Measurements from ENCODE around the gene FMO3. TPM values are rescaled to one million over a fixed set of nuclear protein-coding genes. Genes with fewer than 3 reads are reported as not detected.

The FMO3 gene
- total and polyA plus RNA-seq, 8 donors = 0.55 to 7.0 (median 2.1) TPM

DNA sequence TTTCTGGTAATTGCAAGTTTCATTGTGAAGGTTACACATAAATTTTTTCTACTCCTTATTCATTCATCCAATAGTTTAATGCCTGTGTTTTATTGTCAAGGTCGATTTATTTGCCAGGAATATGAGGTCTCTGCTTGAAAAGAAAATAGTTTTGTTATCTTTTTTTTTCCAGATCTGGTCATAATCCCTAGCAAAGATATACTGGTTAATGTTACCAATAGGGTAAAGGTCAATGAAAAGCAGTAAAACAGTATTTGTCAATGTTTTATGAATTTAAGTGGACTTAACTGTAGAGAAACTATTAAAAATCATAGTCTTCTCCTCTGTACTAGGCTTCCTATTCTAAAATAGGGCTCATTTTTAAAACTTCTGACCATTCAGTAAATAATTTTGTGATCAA is 8.1 kb upstream of the FMO3 start:
- intact Hi-C loops (cut with DNase I; ENCODE audit: low total_unique reads) = loop anchor here (5.0 kb wide), 1 partner anchor 150 kb away; no protein-coding TSS in a partner anchor

DNA sequence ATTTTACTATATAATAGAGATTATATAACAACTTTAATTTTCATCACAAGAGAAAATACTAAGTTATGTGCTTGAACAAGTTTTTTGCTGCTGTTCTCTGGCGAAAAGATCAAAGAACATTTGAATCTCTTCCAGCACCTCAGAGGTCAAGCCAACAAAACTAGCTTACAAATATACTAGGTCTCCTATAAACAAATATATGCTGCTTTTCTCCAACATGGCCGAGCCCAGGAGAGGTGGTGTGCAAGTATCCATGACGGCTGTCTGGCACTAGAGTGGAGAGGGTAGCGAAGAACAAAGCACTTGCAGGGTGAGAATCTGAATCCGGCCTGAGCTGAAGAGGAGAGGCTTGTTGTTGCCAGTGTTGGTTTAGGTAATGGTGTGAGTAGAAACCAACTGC is 7.5 kb upstream of the FMO3 start:
- no peak for DNase-seq
- no peaks in the 10 kb centered on the region for H3K27me3 ChIP-seq
- TF ChIP-seq EP300 (IDR thresholded peaks at IDR 0.05) = no peak
- TF ChIP-seq POLR2AphosphoS5 (IDR thresholded peaks at IDR 0.05) = no peak
- TF ChIP-seq, protein P1, sequence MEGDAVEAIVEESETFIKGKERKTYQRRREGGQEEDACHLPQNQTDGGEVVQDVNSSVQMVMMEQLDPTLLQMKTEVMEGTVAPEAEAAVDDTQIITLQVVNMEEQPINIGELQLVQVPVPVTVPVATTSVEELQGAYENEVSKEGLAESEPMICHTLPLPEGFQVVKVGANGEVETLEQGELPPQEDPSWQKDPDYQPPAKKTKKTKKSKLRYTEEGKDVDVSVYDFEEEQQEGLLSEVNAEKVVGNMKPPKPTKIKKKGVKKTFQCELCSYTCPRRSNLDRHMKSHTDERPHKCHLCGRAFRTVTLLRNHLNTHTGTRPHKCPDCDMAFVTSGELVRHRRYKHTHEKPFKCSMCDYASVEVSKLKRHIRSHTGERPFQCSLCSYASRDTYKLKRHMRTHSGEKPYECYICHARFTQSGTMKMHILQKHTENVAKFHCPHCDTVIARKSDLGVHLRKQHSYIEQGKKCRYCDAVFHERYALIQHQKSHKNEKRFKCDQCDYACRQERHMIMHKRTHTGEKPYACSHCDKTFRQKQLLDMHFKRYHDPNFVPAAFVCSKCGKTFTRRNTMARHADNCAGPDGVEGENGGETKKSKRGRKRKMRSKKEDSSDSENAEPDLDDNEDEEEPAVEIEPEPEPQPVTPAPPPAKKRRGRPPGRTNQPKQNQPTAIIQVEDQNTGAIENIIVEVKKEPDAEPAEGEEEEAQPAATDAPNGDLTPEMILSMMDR (IDR thresholded peaks at IDR 0.05) = no peak
- TF ChIP-seq POLR2A (IDR thresholded peaks at IDR 0.05) = no peak
- no peaks in the 10 kb centered on the region for H3K36me3 ChIP-seq
- 66 to 79% (median 69%) methylated on average over 5 of the region's 5 CpGs for WGBS, 5 donors
- H3K4me1 ChIP-seq = peaks cover 0 to 20% (median 11%) of the 10 kb centered on the region in 4 donors
- H3K27ac ChIP-seq = peak overlapping the region in 1 of 5 donors; percentile 67
- H3K4me3 ChIP-seq = no peak overlapping the region
- intact Hi-C loops (cut with DNase I; ENCODE audit: low total_unique reads) = loop anchor here (5.0 kb wide), 1 partner anchor 149 kb away; no protein-coding TSS in a partner anchor
- H3K9me3 ChIP-seq = no peaks in the 10 kb centered on the region

More for the DNA sequence above, 8.1 kb upstream of the FMO3 start:
- 32 to 55% (median 34%) methylated on average over 1 of the region's 1 CpG for WGBS, 5 donors
- no peaks in the 10 kb centered on the region for H3K27me3 ChIP-seq
- TF ChIP-seq, protein P1 (IDR thresholded peaks at IDR 0.05) = no peak
- no peak for TF ChIP-seq EP300 (IDR thresholded peaks at IDR 0.05)
- TF ChIP-seq POLR2AphosphoS5 (IDR thresholded peaks at IDR 0.05) = no peak
- no peak for TF ChIP-seq POLR2A (IDR thresholded peaks at IDR 0.05)
- H3K4me1 ChIP-seq = peaks cover 0 to 20% (median 11%) of the 10 kb centered on the region in 4 donors
- H3K4me3 ChIP-seq = no peak overlapping the region
- H3K9me3 ChIP-seq = no peaks in the 10 kb centered on the region
- H3K36me3 ChIP-seq = no peaks in the 10 kb centered on the region
- no peak for DNase-seq
- peak overlapping the region in 2 of 5 donors; percentile 67 to 69 for H3K27ac ChIP-seq

DNA sequence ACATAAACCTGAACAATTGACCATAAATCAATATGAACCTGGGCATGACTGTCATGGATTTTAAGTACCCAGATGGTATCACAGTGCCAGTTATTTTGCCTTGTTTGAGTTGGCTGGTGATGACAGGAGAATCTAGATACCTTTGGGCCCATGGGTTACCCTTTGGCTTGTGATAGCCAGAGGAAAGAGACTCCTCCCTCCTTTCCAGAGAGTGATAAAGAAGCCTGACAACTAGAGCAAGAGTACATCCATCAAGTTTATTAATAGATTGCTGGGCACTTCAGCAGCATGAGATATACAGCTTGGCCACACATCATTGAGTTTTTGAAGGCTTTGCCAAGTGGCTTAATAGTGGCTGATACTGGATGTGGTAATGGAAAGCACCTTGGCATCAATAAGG is 6.6 kb upstream of the FMO3 start:
- H3K27me3 ChIP-seq = no peaks in the 10 kb centered on the region
- no peak overlapping the region for H3K27ac ChIP-seq
- no peaks in the 10 kb centered on the region for H3K36me3 ChIP-seq
- TF ChIP-seq EP300 (IDR thresholded peaks at IDR 0.05) = no peak
- no peak for TF ChIP-seq POLR2A (IDR thresholded peaks at IDR 0.05)
- TF ChIP-seq POLR2AphosphoS5 (IDR thresholded peaks at IDR 0.05) = no peak
- TF ChIP-seq, protein P1 (IDR thresholded peaks at IDR 0.05) = no peak
- peaks cover 0 to 20% (median 11%) of the 10 kb centered on the region in 4 donors for H3K4me1 ChIP-seq
- DNase-seq = no peak
- H3K9me3 ChIP-seq = no peaks in the 10 kb centered on the region
- no peak overlapping the region for H3K4me3 ChIP-seq
- intact Hi-C loops (cut with DNase I; ENCODE audit: low total_unique reads) = loop anchor here (5.0 kb wide), 1 partner anchor 148 kb away; no protein-coding TSS in a partner anchor

DNA sequence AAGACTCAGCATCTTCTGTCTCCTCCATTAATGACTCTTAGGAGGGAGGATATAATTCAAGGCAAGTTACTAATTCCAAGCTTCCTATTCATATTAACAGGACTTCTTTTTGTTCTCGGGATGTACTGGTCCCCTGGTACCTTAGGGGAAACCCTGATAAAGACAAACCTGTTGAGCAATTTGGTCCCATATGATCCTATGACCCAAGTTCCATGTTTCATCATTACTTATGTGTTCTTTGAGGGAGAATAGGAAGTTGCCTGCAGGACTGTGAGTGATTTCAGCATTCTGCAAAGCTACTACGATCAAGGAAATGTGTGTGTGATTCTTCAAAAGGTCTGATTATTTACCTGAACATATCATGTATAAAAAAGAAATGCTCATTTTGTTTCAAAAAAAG is 5.8 kb upstream of the FMO3 start:
- H3K36me3 ChIP-seq = no peaks in the 10 kb centered on the region
- WGBS, 5 donors = 92 to 97% (median 94%) methylated on average over 2 of the region's 2 CpGs
- H3K27me3 ChIP-seq = no peaks in the 10 kb centered on the region
- H3K9me3 ChIP-seq = no peaks in the 10 kb centered on the region
- H3K4me3 ChIP-seq = no peak overlapping the region
- no peak for DNase-seq
- no peak overlapping the region for H3K27ac ChIP-seq
- H3K4me1 ChIP-seq = peaks cover 0 to 20% (median 11%) of the 10 kb centered on the region in 4 donors
- TF ChIP-seq POLR2AphosphoS5 (IDR thresholded peaks at IDR 0.05) = no peak
- no peak for TF ChIP-seq POLR2A (IDR thresholded peaks at IDR 0.05)
- no peak for TF ChIP-seq EP300 (IDR thresholded peaks at IDR 0.05)
- TF ChIP-seq, protein P1 (IDR thresholded peaks at IDR 0.05) = no peak
- intact Hi-C loops (cut with DNase I; ENCODE audit: low total_unique reads) = loop anchor here (5.0 kb wide), 1 partner anchor 147 kb away; no protein-coding TSS in a partner anchor
